GM04504 (cell line): Measurements from ENCODE around the gene MYL3.
"Not testable (repeated sequence)": the region's sequence is repeated elsewhere in the genome, so short reads cannot be mapped to it uniquely, and the experiment has no call there.

Experiments used
- DNase-seq: peaks from one replicate; pipeline ENCODE4 v3.0.0-alpha.2; 2012; ENCODE audit warnings: low read depth

The MYL3 gene

GRCh38 chr3:46824211-46824970, 38.9 kb downstream of the MYL3 start:
- no peak for DNase-seq

GRCh38 chr3:46823314-46823713, 39.9 kb downstream of the MYL3 start:
- DNase-seq = not testable (repeated sequence)

GRCh38 chr3:46821553-46821952, 41.7 kb downstream of the MYL3 start:
- no peak for DNase-seq

GRCh38 chr3:46820852-46821251, 42.4 kb downstream of the MYL3 start:
- DNase-seq = no peak

- peak; percentile 3 for DNase-seq
Measured at GRCh38 chr3:46812237-46812791, 50.9 kb downstream of the MYL3 start.

- DNase-seq = no peak
Measured at GRCh38 chr3:46811615-46812236, 51.5 kb downstream of the MYL3 start.

- not testable (repeated sequence) for DNase-seq
Measured at GRCh38 chr3:46808766-46809165, 54.5 kb downstream of the MYL3 start.
